WTC11 (cell line): ENCODE results near the gene LIN9. TPM values are rescaled to one million over a fixed set of nuclear protein-coding genes. Genes with fewer than 3 reads are reported as not detected.
A peak's percentile ranks its signal among the peaks of the same experiment; 100 is the strongest.

Experiments used
- ATF1 ChIP-seq: sonication (generic); formaldehyde crosslinking; IDR thresholded peaks from 2 replicates; pipeline ENCODE4 v1.8.1; 2023; ENCODE audit warnings: mild to moderate bottlenecking, moderate library complexity, missing genetic modification reagents
- CDX4 ChIP-seq: fragments of 250-450 bp; sonication (Bioruptor Pico); IDR thresholded peaks from 2 replicates; pipeline ENCODE4 v1.9.0; 2021; ENCODE audit warnings: moderate library complexity, mild to moderate bottlenecking, inconsistent platforms, borderline replicate concordance
- E2F1 ChIP-seq: sonication (generic); formaldehyde crosslinking; IDR thresholded peaks from 2 replicates; pipeline ENCODE4 v1.8.0; 2022; ENCODE audit warnings: mild to moderate bottlenecking, missing genetic modification reagents
- ETV6 ChIP-seq: sonication (generic); formaldehyde crosslinking; IDR thresholded peaks from 2 replicates; pipeline ENCODE4 v1.8.1; 2022; ENCODE audit warnings: mild to moderate bottlenecking, missing genetic modification reagents
- FOXK1 ChIP-seq: sonication (generic); formaldehyde crosslinking; IDR thresholded peaks from 2 replicates; pipeline ENCODE4 v1.8.0; 2022; ENCODE audit warnings: mild to moderate bottlenecking, moderate library complexity, missing genetic modification reagents
- GABPB1 ChIP-seq: sonication (generic); formaldehyde crosslinking; IDR thresholded peaks from 2 replicates; pipeline ENCODE4 v1.8.1; 2023; ENCODE audit warnings: mild to moderate bottlenecking, missing genetic modification reagents
- IRF1 ChIP-seq: sonication (generic); formaldehyde crosslinking; IDR thresholded peaks from 2 replicates; pipeline ENCODE4 v1.8.0; 2023; ENCODE audit warnings: missing genetic modification reagents
- JUN ChIP-seq: sonication (generic); formaldehyde crosslinking; IDR thresholded peaks from 2 replicates; pipeline ENCODE4 v1.8.0; 2023; ENCODE audit warnings: mild to moderate bottlenecking, missing genetic modification reagents
- KAT7 ChIP-seq: sonication (generic); formaldehyde crosslinking; IDR thresholded peaks from 2 replicates; pipeline ENCODE4 v1.8.1; 2023; ENCODE audit warnings: missing genetic modification reagents, mild to moderate bottlenecking, borderline replicate concordance
- NR1H2 ChIP-seq: sonication (generic); formaldehyde crosslinking; IDR thresholded peaks from 2 replicates; pipeline ENCODE4 v1.9.0; 2021; ENCODE audit warnings: mild to moderate bottlenecking, moderate library complexity, missing genetic modification reagents
- PRRX2 ChIP-seq: fragments of 250-450 bp; sonication (Bioruptor Pico); IDR thresholded peaks from 2 replicates; pipeline ENCODE4 v1.8.0; 2021; ENCODE audit warnings: mild to moderate bottlenecking
- RELA ChIP-seq: sonication (generic); formaldehyde crosslinking; IDR thresholded peaks from 2 replicates; pipeline ENCODE4 v1.8.1; 2022; ENCODE audit warnings: missing genetic modification reagents, mild to moderate bottlenecking, borderline replicate concordance
- ZBTB43 ChIP-seq: sonication (generic); formaldehyde crosslinking; IDR thresholded peaks from 2 replicates; pipeline ENCODE4 v1.8.1; 2023; ENCODE audit warnings: mild to moderate bottlenecking, missing genetic modification reagents
- ZNF121 ChIP-seq: sonication (generic); formaldehyde crosslinking; IDR thresholded peaks from 2 replicates; pipeline ENCODE4 v1.8.0; 2023; ENCODE audit warnings: missing genetic modification reagents
- total RNA-seq: library from RNA; stranded (reverse); gene quantifications from 3 replicates; pipeline ENCODE4 v1.2.3, GENCODE V29; 2021
- TF ChIP-seq, protein P1 (sequence below): sonication (generic); formaldehyde crosslinking; IDR thresholded peaks from 2 replicates; pipeline ENCODE4 v1.8.0; 2023; ENCODE audit warnings: missing genetic modification reagents, mild to moderate bottlenecking, borderline replicate concordance
- TF ChIP-seq, protein P2 (sequence below): sonication (generic); formaldehyde crosslinking; IDR thresholded peaks from 2 replicates; pipeline ENCODE4 v1.8.0; 2022; ENCODE audit warnings: mild to moderate bottlenecking, missing genetic modification reagents
- TF ChIP-seq, protein P3 (sequence below): sonication (generic); formaldehyde crosslinking; IDR thresholded peaks from 2 replicates; pipeline ENCODE4 v1.8.0; 2023; ENCODE audit warnings: mild to moderate bottlenecking, missing genetic modification reagents
- TF ChIP-seq, protein P4 (sequence below): sonication (generic); formaldehyde crosslinking; IDR thresholded peaks from 2 replicates; pipeline ENCODE4 v1.8.1; 2022; ENCODE audit warnings: mild to moderate bottlenecking, moderate library complexity, missing genetic modification reagents
- TF ChIP-seq, protein P5 (sequence below): fragments of 250-450 bp; sonication (Bioruptor Pico); IDR thresholded peaks from 2 replicates; pipeline ENCODE4 v1.9.0; 2021; ENCODE audit warnings: mild to moderate bottlenecking
- TF ChIP-seq, protein P6 (sequence below): sonication (generic); formaldehyde crosslinking; IDR thresholded peaks from 2 replicates; pipeline ENCODE4 v1.8.0; 2022; ENCODE audit warnings: mild to moderate bottlenecking, missing genetic modification reagents
- TF ChIP-seq, protein P7 (sequence below): sonication (generic); formaldehyde crosslinking; IDR thresholded peaks from 2 replicates; pipeline ENCODE4 v1.8.0; 2022; ENCODE audit warnings: mild to moderate bottlenecking, missing genetic modification reagents

LIN9 gene
- total RNA-seq, 1 experiment from 2014 or later: 15.7 TPM

- TF ChIP-seq, protein P1, sequence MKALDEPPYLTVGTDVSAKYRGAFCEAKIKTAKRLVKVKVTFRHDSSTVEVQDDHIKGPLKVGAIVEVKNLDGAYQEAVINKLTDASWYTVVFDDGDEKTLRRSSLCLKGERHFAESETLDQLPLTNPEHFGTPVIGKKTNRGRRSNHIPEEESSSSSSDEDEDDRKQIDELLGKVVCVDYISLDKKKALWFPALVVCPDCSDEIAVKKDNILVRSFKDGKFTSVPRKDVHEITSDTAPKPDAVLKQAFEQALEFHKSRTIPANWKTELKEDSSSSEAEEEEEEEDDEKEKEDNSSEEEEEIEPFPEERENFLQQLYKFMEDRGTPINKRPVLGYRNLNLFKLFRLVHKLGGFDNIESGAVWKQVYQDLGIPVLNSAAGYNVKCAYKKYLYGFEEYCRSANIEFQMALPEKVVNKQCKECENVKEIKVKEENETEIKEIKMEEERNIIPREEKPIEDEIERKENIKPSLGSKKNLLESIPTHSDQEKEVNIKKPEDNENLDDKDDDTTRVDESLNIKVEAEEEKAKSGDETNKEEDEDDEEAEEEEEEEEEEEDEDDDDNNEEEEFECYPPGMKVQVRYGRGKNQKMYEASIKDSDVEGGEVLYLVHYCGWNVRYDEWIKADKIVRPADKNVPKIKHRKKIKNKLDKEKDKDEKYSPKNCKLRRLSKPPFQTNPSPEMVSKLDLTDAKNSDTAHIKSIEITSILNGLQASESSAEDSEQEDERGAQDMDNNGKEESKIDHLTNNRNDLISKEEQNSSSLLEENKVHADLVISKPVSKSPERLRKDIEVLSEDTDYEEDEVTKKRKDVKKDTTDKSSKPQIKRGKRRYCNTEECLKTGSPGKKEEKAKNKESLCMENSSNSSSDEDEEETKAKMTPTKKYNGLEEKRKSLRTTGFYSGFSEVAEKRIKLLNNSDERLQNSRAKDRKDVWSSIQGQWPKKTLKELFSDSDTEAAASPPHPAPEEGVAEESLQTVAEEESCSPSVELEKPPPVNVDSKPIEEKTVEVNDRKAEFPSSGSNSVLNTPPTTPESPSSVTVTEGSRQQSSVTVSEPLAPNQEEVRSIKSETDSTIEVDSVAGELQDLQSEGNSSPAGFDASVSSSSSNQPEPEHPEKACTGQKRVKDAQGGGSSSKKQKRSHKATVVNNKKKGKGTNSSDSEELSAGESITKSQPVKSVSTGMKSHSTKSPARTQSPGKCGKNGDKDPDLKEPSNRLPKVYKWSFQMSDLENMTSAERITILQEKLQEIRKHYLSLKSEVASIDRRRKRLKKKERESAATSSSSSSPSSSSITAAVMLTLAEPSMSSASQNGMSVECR: peak; percentile 71; the same call in 1 of the 2 replicates
- TF ChIP-seq ATF1 (CRISPR knock-in tag) (0 out of 2 replicates have a peak, but pooled peaks have one; percentile 61), NR1H2 (no peak), PRRX2 (CRISPR knock-in tag) (no peak), RELA (CRISPR knock-in tag) (no peak), FOXK1 (CRISPR knock-in tag) (peak; percentile 81), CDX4 (no peak), ETV6 (CRISPR knock-in tag) (no peak), JUN (no peak), KAT7 (CRISPR knock-in tag) (peak; percentile 87; the same call in 1 of the 2 replicates), ZBTB43 (no peak), ZNF121 (CRISPR knock-in tag) (no peak), E2F1 (CRISPR knock-in tag) (0 out of 2 replicates have a peak, but pooled peaks have one; percentile 20), GABPB1 (CRISPR knock-in tag) (peak; percentile 63), IRF1 (CRISPR knock-in tag) (0 out of 2 replicates have a peak, but pooled peaks have one; percentile 62)
- TF ChIP-seq, protein P2, sequence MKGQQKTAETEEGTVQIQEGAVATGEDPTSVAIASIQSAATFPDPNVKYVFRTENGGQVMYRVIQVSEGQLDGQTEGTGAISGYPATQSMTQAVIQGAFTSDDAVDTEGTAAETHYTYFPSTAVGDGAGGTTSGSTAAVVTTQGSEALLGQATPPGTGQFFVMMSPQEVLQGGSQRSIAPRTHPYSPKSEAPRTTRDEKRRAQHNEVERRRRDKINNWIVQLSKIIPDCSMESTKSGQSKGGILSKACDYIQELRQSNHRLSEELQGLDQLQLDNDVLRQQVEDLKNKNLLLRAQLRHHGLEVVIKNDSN (CRISPR knock-in tag): peak; percentile 34; the same call in 1 of the 2 replicates
- TF ChIP-seq, protein P3, sequence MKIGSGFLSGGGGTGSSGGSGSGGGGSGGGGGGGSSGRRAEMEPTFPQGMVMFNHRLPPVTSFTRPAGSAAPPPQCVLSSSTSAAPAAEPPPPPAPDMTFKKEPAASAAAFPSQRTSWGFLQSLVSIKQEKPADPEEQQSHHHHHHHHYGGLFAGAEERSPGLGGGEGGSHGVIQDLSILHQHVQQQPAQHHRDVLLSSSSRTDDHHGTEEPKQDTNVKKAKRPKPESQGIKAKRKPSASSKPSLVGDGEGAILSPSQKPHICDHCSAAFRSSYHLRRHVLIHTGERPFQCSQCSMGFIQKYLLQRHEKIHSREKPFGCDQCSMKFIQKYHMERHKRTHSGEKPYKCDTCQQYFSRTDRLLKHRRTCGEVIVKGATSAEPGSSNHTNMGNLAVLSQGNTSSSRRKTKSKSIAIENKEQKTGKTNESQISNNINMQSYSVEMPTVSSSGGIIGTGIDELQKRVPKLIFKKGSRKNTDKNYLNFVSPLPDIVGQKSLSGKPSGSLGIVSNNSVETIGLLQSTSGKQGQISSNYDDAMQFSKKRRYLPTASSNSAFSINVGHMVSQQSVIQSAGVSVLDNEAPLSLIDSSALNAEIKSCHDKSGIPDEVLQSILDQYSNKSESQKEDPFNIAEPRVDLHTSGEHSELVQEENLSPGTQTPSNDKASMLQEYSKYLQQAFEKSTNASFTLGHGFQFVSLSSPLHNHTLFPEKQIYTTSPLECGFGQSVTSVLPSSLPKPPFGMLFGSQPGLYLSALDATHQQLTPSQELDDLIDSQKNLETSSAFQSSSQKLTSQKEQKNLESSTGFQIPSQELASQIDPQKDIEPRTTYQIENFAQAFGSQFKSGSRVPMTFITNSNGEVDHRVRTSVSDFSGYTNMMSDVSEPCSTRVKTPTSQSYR (CRISPR knock-in tag): 0 out of 2 replicates have a peak, but pooled peaks have one; percentile 51
- TF ChIP-seq, protein P4, sequence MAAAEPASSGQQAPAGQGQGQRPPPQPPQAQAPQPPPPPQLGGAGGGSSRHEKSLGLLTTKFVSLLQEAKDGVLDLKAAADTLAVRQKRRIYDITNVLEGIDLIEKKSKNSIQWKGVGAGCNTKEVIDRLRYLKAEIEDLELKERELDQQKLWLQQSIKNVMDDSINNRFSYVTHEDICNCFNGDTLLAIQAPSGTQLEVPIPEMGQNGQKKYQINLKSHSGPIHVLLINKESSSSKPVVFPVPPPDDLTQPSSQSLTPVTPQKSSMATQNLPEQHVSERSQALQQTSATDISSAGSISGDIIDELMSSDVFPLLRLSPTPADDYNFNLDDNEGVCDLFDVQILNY (CRISPR knock-in tag): peak; percentile 44; the same call in 1 of the 2 replicates
- TF ChIP-seq, protein P5, sequence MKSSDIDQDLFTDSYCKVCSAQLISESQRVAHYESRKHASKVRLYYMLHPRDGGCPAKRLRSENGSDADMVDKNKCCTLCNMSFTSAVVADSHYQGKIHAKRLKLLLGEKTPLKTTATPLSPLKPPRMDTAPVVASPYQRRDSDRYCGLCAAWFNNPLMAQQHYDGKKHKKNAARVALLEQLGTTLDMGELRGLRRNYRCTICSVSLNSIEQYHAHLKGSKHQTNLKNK (CRISPR knock-in tag): no peak
- TF ChIP-seq, protein P6, sequence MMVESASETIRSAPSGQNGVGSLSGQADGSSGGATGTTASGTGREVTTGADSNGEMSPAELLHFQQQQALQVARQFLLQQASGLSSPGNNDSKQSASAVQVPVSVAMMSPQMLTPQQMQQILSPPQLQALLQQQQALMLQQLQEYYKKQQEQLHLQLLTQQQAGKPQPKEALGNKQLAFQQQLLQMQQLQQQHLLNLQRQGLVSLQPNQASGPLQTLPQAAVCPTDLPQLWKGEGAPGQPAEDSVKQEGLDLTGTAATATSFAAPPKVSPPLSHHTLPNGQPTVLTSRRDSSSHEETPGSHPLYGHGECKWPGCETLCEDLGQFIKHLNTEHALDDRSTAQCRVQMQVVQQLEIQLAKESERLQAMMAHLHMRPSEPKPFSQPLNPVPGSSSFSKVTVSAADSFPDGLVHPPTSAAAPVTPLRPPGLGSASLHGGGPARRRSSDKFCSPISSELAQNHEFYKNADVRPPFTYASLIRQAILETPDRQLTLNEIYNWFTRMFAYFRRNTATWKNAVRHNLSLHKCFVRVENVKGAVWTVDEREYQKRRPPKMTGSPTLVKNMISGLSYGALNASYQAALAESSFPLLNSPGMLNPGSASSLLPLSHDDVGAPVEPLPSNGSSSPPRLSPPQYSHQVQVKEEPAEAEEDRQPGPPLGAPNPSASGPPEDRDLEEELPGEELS: peak; percentile 82
- TF ChIP-seq, protein P7, sequence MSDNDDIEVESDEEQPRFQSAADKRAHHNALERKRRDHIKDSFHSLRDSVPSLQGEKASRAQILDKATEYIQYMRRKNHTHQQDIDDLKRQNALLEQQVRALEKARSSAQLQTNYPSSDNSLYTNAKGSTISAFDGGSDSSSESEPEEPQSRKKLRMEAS (CRISPR knock-in tag): 0 out of 2 replicates have a peak, but pooled peaks have one; percentile 57
Observed at GRCh38 chr1:226186124-226187018, 122.6 kb downstream of the LIN9 start, which contains the start of gene ACBD3 (continued).
